Kidney tubule cell (primary cell): Measurements from ENCODE around the gene PTGES3L.
A peak's percentile ranks its signal among the peaks of the same experiment; 100 is the strongest.

ENCODE experiments used
- DNase-seq: peaks from one replicate; pipeline ENCODE4 v3.0.0-alpha.2; 2018; ENCODE audit warnings: low spot score

PTGES3L gene

GRCh38 chr17:42979511-42980273 lies at the start of gene PTGES3L:
PTGES3L (minus strand) TSS chr17:42980080; CDS start chr17:42980053, 27 bp downstream.
- DNase-seq: peak; percentile 59

GRCh38 chr17:43028221-43028861 lies 48.5 kb upstream of the PTGES3L start:
- no peak for DNase-seq

GRCh38 chr17:43027091-43028032 lies 47.5 kb upstream of the PTGES3L start:
- DNase-seq: no peak

- DNase-seq: no peak
These were observed 46.7 kb upstream of the PTGES3L start for GRCh38 chr17:43026595-43026994.

- no peak for DNase-seq
These were observed 46.1 kb upstream of the PTGES3L start for GRCh38 chr17:43025766-43026537.

- DNase-seq: no peak
These were observed 45.4 kb upstream of the PTGES3L start for GRCh38 chr17:43025290-43025657.

GRCh38 chr17:43024407-43025289 lies 44.8 kb upstream of the PTGES3L start, which contains the start of gene RND2:
RND2 (plus strand) TSS chr17:43025231; CDS start chr17:43025348, 117 bp downstream.
- DNase-seq: peak; percentile 93

- DNase-seq: peak; percentile 78
These were observed 42.0 kb upstream of the PTGES3L start, which contains the start of gene VAT1 for GRCh38 chr17:43021741-43022512. VAT1 (minus strand) TSS chr17:43022385; CDS start chr17:43022322, 63 bp downstream.

GRCh38 chr17:43020789-43021740 lies 41.2 kb upstream of the PTGES3L start:
- DNase-seq: peak; percentile 77

- no peak for DNase-seq
These were observed 40.2 kb upstream of the PTGES3L start for GRCh38 chr17:43020030-43020621.

- no peak for DNase-seq
These were observed 39.5 kb upstream of the PTGES3L start for GRCh38 chr17:43019418-43019817.

- DNase-seq: no peak
These were observed 39.1 kb upstream of the PTGES3L start for GRCh38 chr17:43018932-43019331.

- no peak for DNase-seq
These were observed 38.4 kb upstream of the PTGES3L start for GRCh38 chr17:43018008-43018853.

GRCh38 chr17:43016216-43016615 lies 36.3 kb upstream of the PTGES3L start:
- no peak for DNase-seq

GRCh38 chr17:43015579-43015978 lies 35.7 kb upstream of the PTGES3L start:
- no peak for DNase-seq

GRCh38 chr17:43014649-43015542 lies 35.0 kb upstream of the PTGES3L start:
- DNase-seq: no peak
